ENCODE data around the gene DIS3.
"Not testable (repeated sequence)": the region's sequence is repeated elsewhere in the genome, so short reads cannot be mapped to it uniquely, and the experiment has no call there.

The DIS3 gene, protein sequence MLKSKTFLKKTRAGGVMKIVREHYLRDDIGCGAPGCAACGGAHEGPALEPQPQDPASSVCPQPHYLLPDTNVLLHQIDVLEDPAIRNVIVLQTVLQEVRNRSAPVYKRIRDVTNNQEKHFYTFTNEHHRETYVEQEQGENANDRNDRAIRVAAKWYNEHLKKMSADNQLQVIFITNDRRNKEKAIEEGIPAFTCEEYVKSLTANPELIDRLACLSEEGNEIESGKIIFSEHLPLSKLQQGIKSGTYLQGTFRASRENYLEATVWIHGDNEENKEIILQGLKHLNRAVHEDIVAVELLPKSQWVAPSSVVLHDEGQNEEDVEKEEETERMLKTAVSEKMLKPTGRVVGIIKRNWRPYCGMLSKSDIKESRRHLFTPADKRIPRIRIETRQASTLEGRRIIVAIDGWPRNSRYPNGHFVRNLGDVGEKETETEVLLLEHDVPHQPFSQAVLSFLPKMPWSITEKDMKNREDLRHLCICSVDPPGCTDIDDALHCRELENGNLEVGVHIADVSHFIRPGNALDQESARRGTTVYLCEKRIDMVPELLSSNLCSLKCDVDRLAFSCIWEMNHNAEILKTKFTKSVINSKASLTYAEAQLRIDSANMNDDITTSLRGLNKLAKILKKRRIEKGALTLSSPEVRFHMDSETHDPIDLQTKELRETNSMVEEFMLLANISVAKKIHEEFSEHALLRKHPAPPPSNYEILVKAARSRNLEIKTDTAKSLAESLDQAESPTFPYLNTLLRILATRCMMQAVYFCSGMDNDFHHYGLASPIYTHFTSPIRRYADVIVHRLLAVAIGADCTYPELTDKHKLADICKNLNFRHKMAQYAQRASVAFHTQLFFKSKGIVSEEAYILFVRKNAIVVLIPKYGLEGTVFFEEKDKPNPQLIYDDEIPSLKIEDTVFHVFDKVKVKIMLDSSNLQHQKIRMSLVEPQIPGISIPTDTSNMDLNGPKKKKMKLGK

DNA sequence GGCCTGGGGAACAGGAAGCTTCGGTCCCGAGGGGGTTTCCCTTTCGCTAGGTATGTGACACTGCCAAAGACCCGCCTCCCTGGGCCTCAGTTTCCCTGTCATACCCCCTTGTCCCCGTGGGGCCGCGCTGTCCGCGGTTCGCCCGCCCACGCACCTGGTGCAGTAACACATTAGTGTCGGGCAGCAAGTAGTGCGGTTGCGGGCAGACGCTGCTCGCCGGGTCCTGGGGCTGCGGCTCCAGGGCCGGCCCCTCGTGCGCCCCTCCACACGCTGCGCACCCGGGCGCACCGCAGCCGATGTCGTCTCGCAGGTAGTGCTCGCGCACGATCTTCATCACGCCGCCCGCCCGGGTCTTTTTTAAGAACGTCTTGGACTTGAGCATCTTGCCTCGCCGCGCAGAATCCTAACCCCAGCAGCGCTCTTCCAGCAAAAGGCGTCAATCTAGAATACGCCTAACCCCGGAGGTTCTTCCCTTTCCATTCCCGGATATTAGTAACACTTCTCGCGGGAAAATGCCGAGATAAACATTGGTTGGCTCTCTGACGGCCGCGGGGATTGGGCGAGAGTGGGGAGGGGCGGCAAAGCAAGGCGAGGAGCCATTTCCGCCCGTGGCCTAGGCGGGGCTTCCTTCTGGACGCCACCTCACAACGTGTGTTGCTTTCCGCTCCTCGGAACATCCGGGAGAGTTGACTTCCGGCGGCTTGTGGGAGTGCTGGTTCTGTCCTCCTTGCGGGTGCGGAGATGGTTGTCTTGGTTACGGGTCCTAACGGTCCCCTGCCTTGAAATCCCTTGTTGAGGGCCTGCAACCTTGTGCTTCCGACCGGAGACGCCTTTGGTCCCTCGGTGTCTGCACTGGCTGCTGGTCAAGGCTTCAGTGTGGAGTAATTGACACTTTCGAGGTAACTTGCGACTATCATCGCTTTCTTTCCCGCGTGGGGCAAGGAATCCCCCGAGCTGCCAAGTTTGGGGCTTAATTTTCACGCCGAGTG is at the start of gene DIS3, which contains the start of gene PIBF1:
Gene DIS3 (minus strand): TSS at position 450 of the 989 bp plus-strand sequence. CDS start 68 bp downstream, at position 382.
Gene PIBF1 (plus strand): TSS at position 683 of the 989 bp plus-strand sequence. CDS start 1,337 bp downstream, outside the sequence.
- peak; percentile 96 for DNase-seq

DNA sequence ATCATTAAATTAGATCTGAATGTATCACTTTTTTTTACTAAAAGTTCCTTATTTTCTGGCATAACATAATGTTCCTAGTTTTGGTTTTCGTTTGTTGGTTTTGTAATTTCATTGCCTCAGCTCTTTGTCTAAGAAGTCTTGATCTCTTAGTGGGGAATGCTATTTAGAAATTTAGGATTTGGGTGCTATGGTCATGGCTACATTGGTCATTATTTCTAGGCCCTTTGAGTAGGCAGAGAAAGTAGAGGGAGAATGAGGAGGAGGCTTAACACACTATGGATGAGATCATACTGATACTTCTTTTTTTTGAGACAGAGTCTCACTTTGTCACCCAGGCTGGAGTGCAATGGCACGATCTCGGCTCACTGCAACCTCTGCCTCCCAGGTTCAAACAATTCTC is 42.0 kb upstream of the DIS3 start:
- no peak for DNase-seq

DNA sequence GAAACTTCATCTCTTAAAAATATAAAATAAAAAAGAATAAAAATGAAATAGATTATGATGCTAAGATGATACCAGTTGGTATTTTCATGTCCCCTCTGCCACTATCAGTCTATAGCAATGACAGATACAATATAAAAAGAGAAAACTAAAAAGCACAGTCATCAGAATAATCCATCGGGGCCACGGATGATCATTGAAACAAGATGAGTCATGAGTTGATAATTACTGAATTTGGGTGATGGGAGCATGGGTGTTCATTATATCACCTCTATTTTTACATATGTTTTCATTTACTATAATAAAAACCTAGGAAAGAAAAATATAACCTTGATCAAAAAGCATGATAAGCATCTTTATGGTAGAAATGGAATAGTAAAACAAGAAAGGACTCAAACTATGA is 41.4 kb upstream of the DIS3 start:
- DNase-seq, result no peak

DNA sequence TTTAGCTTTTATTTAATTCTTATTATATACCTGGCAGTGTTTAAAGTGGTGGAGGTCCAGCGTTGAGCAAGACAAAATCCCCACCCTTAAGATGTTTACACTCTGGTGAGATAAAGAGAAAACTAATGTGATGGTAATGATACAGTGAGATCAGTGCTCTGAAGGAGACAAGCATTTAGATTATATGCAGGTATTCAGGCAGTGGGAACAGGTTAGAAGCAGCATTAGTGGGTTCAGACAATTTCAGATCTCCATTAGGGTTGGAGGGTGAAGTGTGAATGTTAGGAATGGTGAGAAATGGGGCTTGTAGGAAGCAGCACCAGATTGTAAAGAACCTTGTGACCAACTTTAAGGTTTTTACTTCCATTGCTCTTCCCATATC is 39.2 kb upstream of the DIS3 start:
- DNase-seq, result no peak

DNA sequence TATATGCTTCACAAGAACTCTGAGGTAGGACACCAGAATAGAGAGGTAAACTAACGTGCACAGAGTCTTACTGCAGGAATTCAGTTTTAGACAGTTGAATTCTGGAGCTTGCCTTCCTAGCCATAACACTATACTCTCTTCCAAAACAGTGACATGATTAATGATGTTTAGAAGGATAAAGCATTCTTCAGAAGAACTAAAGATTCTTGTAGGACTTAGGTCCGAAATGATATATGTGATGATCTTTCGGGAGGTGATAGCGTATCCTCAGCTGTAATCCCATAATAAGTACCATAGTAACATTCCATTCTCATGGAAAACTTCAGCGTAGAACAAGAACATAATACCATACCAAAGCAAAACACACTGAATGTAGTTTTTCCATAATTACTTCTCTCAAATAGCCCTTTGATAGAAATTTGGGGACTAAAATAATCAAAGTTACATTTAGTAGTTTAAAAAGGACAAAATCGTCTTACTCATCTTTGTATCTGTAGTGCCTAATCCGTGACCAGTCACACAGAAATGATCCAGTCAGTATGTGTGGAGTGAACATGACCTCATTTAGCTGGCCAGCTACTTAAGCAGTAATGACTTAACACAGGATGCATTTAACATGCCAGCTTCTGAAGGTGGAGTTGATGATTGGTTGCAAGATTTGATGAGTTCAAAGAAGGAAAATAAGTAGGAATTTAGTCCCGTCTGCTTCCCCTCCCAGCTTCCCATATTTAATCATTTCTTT is 38.6 kb upstream of the DIS3 start:
- DNase-seq, result no peak

DNA sequence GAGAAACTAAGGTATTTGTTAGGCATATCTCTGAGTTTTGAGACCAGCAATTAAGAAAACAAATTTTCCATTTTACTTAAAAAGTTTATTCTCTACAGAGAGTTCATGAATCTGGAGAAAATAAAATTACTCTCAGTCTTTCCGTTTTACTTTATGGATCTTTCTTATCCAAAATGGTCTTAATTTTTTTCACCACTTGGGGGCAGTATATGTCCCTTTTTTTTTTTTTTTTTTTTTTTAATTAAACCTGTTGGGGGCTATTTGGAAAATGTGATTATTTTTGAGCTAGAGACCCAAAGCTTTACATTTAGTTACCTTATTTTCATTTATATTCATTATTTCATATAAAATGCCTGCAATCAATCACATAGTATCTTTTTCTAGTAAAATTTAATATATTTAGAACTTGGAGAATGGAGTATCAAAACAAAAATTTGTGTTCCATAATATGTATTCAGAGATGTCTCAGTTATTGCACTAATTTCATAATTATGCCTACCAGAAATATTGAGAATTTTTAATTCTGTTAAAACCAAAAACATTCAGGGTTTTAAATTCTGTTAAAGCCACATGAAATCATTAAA is 27.3 kb upstream of the DIS3 start:
- DNase-seq, result no peak

DNA sequence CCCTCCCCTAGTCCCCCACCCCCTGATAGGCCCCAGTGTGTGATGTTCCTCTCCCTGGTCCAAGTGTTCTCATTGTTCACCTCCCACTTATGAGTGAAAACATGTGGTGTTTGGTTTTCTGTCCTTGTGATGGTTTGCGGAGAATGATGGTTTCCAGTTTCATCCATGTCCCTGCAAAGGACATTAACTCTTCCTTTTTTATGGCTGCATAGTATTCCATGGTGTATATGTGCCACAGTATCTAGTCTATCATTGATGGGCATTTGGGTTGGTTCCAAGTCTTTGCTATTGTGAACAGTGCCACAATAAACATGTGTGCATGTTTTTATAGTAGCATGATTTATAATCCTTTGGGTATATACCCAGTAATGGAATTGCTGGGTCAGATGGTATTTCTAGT is 24.8 kb upstream of the DIS3 start:
- DNase-seq, result not testable (repeated sequence)

DNA sequence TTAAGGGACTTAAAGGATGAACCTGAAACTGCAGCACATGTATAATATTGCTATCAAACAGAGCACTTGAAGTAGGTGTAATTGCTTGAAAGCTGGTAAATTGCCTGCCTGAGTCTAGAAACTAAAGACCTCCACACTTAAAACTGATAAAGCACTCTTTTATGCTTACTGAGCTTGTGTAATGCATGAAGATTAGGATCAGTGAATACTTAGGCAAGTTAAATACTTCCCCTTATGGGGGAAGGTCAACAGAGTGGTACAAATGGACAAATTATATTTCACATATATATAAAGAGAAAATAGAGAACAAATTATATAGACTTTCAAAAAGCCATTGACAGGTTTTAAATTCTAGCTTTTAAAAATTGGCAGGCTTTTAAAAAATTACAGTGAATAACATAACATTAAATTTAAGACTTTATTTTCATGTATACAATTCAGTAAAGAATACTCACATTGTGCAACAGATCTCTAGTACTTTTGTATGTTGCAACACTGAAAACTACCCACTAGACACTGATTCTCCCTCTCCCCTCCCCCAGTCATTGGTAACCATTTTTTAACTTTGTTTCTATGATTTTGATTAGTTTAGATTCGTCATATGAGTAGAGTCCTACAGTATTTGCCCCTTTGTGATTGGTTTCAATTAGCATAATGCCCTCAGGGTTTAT is 24.1 kb upstream of the DIS3 start:
- no peak for DNase-seq

DNA sequence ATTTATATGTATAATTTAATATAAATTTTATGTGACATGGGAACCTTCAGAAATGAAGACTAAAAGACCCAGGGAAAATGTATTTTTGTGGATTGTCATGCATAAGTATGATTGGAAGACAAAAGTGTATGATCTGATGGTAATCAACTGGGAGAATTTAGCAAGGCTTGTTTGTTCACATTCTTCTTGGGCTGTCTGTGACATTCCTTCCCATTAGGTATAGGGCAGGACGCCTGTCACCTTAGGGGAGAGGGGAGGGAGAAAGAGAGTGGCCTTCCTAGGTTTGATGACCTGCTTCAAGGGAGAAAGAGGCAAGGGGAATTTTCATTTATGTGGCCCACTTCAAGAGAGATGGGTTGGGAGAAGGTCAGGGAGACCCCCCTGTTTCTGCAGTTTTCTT is 22.6 kb upstream of the DIS3 start:
- DNase-seq, result no peak

DNA sequence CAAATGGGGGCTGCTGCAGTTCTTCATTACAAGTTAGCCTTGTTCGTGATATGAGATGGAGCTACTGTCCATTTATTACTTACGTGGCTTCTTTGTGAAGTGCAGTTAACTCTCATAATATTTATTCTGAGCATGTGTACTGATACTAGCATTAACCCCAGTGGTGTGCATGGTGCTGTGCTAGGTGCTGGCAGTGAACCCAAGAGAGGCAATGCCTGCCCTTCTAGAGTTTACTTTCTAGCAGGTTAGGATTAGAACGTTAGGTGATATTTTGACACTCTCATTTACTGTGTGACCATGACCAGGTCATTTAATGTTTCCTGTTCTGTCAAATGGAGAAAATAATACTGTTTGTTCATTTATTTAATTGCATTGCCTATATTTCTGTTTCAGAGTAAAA is 17.1 kb upstream of the DIS3 start:
- DNase-seq, result no peak

DNA sequence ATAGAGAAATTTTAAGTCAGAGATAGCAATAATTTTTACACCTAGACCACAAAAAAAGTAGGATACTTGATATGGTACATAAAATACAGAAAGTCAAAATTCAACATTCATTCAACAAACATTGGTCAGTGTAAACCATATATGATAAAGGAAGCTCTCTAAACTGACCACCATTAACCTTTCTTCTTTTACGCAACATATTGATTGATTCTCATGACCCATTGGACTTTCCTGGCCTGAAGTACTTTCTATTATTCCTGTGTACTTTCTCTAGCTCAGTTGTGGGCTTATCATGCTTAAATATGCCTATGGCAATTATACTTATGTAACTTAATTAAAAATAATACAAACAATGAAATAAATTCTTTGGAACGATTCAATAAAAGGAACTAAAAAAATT is 10.9 kb upstream of the DIS3 start:
- no peak for DNase-seq

DNA sequence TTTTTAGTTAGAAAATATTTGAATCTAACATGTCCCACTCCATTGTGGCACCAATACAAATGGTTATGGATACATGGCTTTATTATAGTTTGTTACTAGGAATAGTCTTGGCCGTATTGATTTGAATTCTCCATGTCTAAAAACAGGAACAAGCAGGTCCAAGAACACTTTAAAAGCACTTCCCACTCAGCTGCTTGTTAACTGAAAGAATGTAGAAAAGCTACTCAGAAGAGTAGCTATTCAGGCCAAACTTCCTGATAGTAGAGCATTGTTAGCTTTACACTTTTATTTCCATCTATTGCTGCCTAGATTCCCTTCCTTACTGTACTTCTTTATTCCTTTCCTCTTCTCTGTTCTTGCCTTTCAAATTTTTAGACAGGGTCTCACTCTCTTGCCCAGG is 7.1 kb upstream of the DIS3 start:
- DNase-seq, result no peak

DNA sequence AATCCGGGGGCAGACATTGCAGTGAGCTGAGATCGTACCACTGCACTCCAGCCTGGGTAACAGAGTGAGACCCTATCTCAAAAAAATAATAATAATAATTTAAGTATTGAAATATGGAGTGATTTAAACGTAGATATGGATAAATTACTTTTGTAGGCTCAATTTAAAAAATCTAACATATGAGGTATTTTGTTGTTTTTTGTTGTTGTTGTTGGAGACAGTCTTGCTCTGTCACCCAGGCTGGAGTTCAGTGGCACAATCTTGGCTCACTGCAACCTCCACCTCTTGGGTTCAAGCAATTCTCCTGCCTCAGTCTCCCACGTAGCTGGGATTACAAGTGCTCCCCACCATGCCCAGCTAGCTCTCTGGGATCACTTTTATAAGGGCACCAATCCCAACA is 3.0 kb upstream of the DIS3 start:
- not testable (repeated sequence) for DNase-seq

DNA sequence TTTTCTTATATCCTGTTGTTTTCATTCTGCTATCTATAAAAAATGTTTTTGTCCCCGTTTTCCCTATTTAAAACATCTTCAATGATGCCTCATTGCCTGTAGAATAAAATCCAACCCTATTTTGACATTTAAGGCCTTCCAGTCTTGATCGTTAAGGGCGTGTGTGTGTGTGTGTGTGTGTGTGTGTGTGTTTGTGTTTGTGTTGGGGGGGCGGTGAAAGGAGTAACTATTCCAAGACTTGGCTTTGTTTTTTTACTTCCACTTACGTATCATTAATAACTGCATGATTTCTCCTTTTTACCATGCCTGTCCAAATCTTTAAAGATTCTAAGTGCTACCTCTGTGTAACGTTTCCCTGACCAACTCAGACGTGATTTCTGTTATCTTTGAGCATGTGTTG is 1.0 kb upstream of the DIS3 start:
- no peak for DNase-seq

DNA sequence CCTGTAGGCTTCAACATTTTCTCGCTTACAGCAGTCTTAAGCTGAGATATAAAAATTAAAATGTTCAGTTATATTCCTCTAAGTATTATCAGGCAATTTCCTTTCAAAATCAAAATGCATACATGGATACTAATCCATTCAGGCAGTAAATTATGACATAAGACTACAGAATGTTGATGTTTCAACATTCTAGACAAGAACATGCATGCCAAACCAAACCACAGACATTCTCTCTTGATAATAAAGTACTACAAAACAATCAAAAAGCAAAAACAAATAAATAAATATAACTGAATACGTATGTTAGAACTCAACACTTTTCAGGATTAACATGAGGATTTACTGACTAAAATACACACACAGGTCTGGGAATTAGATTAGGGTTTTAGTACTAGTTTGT is 7.7 kb downstream of the DIS3 start:
- DNase-seq, result no peak

DNA sequence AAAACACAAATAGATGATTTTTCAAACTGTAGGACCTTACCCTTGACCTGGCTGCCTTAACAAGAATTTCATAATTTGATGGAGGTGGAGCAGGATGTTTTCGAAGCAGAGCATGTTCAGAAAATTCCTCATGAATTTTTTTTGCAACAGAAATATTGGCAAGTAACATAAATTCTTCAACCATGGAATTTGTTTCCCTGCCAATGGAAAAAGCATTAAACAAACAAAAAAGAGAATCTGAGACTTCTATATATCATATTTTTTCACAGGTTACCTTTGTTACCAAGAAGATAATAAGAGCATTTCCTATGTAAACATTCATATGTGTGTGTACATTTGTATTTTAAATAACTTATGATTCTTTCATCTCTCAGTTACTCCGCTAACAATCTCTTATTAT is 18.3 kb downstream of the DIS3 start:
- DNase-seq, result no peak

DNA sequence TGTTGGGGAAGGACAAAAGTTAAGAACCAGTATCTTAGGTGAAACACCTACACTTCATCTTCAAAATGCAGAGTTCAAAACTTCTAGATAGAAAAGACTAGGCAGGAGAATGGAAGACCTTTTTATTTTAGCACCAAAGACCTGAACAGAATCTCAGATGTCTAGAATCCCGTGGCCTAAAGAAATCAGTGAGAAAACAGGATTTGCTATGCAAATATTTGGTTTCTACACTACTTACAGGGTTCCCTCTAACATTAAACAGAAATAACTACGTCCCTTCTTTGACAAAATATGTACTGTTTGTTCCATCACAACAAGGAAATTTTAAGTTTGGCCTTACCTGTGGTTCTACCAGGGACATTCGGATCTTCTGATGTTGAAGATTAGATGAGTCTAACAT is 21.5 kb downstream of the DIS3 start:
- no peak for DNase-seq

DNA sequence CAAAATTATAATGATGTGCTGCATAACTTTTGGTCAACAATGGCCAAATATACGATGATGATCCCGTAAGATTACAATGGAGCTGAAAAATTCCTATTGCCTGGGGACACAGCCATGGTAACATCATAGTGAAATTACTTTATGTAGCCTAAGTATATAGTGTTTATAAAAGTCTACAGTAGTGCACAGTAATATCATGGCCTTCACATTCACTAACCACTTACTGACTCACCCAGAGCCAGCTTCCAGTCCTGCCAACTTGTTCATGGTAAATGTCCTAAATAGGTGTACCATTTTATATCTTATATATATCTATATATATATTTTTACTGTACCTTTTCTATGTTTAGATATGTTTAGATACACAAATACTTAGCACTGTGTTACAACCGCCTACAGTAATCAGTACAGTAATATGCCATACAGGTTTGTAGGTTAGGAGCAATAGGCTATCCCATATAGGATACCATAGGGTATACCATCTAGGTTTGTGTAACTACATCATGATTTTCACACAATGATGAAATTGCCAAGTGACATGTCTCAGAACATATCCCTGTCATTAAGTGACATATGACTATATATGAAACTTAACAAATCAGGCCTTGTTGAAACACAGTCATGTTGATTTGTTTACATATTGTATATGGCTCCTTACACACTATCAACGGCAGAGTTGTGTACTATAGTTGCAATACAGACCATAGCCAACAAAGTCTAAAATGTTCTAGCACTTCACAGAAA is 23.7 kb downstream of the DIS3 start:
- DNase-seq, result no peak

DNA sequence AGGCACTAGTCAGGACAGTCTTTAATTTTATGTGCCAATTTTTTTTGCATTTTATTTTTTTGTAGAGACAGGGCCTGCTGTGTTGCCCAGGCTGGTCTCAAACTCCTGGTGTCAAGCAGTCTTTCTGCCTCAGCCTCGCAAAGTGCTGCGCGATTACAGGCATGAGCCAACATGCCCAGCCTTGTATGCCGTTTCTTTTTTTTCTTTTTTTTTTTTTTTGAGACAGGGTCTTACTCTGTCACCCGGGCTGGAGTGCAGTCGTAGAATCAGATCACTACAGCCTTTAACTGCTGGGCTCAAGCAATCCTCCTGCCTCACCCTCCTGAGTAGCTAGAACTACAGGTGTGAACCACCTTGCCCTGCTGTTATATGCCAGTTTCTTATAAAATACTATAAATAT is 27.6 kb downstream of the DIS3 start:
- DNase-seq, result no peak

DNA sequence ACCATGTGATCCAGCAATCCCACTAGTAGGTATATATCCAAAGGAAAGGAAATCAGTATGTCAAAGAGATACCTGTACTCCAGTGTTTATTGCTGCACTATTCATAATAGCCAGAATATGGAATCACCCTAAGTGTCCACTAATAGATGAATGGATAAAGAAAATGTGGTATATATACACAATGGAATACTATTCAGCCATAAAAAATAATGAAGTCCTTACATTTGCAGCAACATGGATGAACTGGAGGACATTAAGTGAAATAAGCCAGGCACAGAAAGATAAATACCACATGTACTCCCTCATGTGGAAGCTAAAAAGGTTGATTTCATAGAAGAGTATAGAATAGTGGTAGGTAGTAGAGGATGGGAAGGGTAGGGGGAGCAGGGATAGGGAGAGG is 30.5 kb downstream of the DIS3 start:
- no peak for DNase-seq

All from activated CD8-positive, alpha-beta memory T cell treated with anti-CD3 and anti-CD28 coated beads for 24 hours (primary cell).